Tibial artery (tissue), 4 donors: ENCODE measurements around the gene GALNTL6.
"Not testable (repeated sequence)": the region's sequence is repeated elsewhere in the genome, so short reads cannot be mapped to it uniquely, and the experiment has no call there.

Experiments used
- DNase-seq, 2 donors: peaks; one replicate each; pipeline ENCODE4 v3.0.0-alpha.2; 2019
- H3K27ac ChIP-seq, 2 donors: fragments of 200-600 bp; sonication (generic) in 1 of 2; 1 replicate in 1 of 2; 2 replicates in 1 of 2; pipeline ENCODE4 v1.5.1; 2018 to 2019; ENCODE audit warnings: mild to moderate bottlenecking in 1 of 2
- H3K27me3 ChIP-seq, 2 donors: fragments of 200-600 bp; sonication (generic) in 1 of 2; one replicate each; pipeline versions ENCODE4 v1.5.1 to v1.6.0; 2016 to 2019
- H3K36me3 ChIP-seq, 3 donors: fragments of 200-600 bp; sonication (generic) in 2 of 3; one replicate each; pipeline ENCODE4 v1.5.1; 2016 to 2019; ENCODE audit warnings: mild to moderate bottlenecking in 2 of 3
- H3K4me1 ChIP-seq, 4 donors: fragments of 200-600 bp; sonication (generic) in 2 of 4; 1 replicate in 3 of 4; 2 replicates in 1 of 4; pipeline ENCODE4 v1.5.1; 2016 to 2019
- H3K4me3 ChIP-seq, 2 donors: fragments of 200-600 bp; sonication (generic) in 1 of 2; 1 replicate in 1 of 2; 2 replicates in 1 of 2; pipeline ENCODE4 v1.5.1; 2018 to 2019; ENCODE audit warnings: mild to moderate bottlenecking in 2 of 2
- H3K9me3 ChIP-seq, 3 donors: fragments of 200-600 bp; sonication (generic) in 1 of 3; one replicate each; pipeline ENCODE4 v1.5.1; 2016 to 2019
- intact Hi-C: fragments of 100-400 bp; cut with DNase I; formaldehyde crosslinking; loops from one replicate; pipeline ENCODE4 v1.15.0; 2023; ENCODE audit warnings: low total_unique reads
- TF ChIP-seq, protein P1 (sequence below), 2 experiments: fragments of 200-600 bp in 1 of 2; fragments of 450-650 bp in 1 of 2; IDR thresholded peaks; one replicate each; pipeline ENCODE4 v1.5.1; 2017 to 2019; ENCODE audit warnings: antibody characterized with exemption in 2 of 2, mild to moderate bottlenecking in 1 of 2, moderate library complexity in 1 of 2

Gene GALNTL6

DNA sequence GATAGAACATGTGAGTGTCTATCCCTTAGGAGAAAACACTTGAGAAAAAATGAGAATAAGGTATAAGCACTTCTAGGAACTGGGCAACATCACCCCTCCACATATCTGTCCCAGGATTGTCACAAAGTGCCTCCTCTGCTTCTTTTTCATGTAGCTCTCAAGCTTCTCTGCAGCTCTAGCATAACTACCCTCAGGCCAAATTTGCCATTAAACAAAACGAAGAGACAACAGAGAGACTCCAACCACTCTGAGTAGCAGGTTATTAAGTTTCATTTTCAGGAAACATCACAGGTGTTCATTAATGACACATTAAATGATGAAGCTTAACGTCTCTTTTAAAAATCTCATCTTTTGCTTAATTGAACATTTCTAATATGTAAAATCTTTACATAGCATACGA lies 580.0 kb downstream of the GALNTL6 start:
- Histone ChIP-seq H3K4me1 (no peaks in the 10 kb centered on the region), H3K4me3 (no peak overlapping the region), H3K27me3 (no peaks in the 10 kb centered on the region), H3K27ac (no peak overlapping the region), H3K36me3 (no peaks in the 10 kb centered on the region), H3K9me3 (no peaks in the 10 kb centered on the region)
- no peak for DNase-seq
- intact Hi-C loops, result no loop called here
- TF ChIP-seq, protein P1, sequence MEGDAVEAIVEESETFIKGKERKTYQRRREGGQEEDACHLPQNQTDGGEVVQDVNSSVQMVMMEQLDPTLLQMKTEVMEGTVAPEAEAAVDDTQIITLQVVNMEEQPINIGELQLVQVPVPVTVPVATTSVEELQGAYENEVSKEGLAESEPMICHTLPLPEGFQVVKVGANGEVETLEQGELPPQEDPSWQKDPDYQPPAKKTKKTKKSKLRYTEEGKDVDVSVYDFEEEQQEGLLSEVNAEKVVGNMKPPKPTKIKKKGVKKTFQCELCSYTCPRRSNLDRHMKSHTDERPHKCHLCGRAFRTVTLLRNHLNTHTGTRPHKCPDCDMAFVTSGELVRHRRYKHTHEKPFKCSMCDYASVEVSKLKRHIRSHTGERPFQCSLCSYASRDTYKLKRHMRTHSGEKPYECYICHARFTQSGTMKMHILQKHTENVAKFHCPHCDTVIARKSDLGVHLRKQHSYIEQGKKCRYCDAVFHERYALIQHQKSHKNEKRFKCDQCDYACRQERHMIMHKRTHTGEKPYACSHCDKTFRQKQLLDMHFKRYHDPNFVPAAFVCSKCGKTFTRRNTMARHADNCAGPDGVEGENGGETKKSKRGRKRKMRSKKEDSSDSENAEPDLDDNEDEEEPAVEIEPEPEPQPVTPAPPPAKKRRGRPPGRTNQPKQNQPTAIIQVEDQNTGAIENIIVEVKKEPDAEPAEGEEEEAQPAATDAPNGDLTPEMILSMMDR (IDR thresholded peaks at IDR 0.05), result no peak

GRCh38 chr4:172404676-172405075 lies 591.5 kb downstream of the GALNTL6 start:
- Histone ChIP-seq H3K27me3 (no peaks in the 10 kb centered on the region), H3K27ac (no peak overlapping the region), H3K4me3 (no peak overlapping the region), H3K9me3 (no peaks in the 10 kb centered on the region), H3K36me3 (no peaks in the 10 kb centered on the region), H3K4me1 (no peaks in the 10 kb centered on the region)
- intact Hi-C loops, result no loop called here
- TF ChIP-seq, protein P1 (IDR thresholded peaks at IDR 0.05), result no peak
- DNase-seq, result no peak

GRCh38 chr4:172410363-172410762 lies 597.2 kb downstream of the GALNTL6 start:
- no peaks in the 10 kb centered on the region for H3K9me3 ChIP-seq
- TF ChIP-seq, protein P1 (IDR thresholded peaks at IDR 0.05), result no peak
- H3K4me1 ChIP-seq, result no peaks in the 10 kb centered on the region
- no peak for DNase-seq
- H3K4me3 ChIP-seq, result no peak overlapping the region
- no peaks in the 10 kb centered on the region for H3K36me3 ChIP-seq
- intact Hi-C loops, result no loop called here
- no peaks in the 10 kb centered on the region for H3K27me3 ChIP-seq
- H3K27ac ChIP-seq, result no peak overlapping the region

GRCh38 chr4:172411149-172411548 lies 597.9 kb downstream of the GALNTL6 start:
- Histone ChIP-seq H3K4me1 (no peaks in the 10 kb centered on the region), H3K27ac (no peak overlapping the region), H3K9me3 (no peaks in the 10 kb centered on the region), H3K27me3 (no peaks in the 10 kb centered on the region), H3K4me3 (no peak overlapping the region), H3K36me3 (no peaks in the 10 kb centered on the region)
- intact Hi-C loops, result no loop called here
- TF ChIP-seq, protein P1 (IDR thresholded peaks at IDR 0.05), result no peak
- no peak for DNase-seq

- Histone ChIP-seq H3K27me3 (no peaks in the 10 kb centered on the region), H3K4me3 (no peak overlapping the region), H3K4me1 (no peaks in the 10 kb centered on the region), H3K27ac (no peak overlapping the region), H3K36me3 (no peaks in the 10 kb centered on the region), H3K9me3 (no peaks in the 10 kb centered on the region)
- intact Hi-C loops, result no loop called here
- DNase-seq, result no peak
- TF ChIP-seq, protein P1 (IDR thresholded peaks at IDR 0.05), result no peak
These were observed 599.8 kb downstream of the GALNTL6 start for GRCh38 chr4:172412851-172413580.

GRCh38 chr4:172428979-172429378 lies 615.8 kb downstream of the GALNTL6 start:
- H3K27ac ChIP-seq, H3K36me3 ChIP-seq, H3K9me3 ChIP-seq, H3K4me1 ChIP-seq, H3K4me3 ChIP-seq, intact Hi-C loops, H3K27me3 ChIP-seq, DNase-seq: not testable (repeated sequence)
